ENCODE results near the gene FBXO27.
A peak's percentile ranks its signal among the peaks of the same experiment; 100 is the strongest.

Gene FBXO27

GRCh38 chr19:38985262-38985661 lies 47.1 kb downstream of the FBXO27 start:
- Histone ChIP-seq H3K27ac (ENCODE audit: low read length) (no peak overlapping the region), H3K36me3 (ENCODE audit: control insufficient read depth in 1 of 2, insufficient read depth in 2 of 2, low read length in 2 of 2) (no peaks in the 10 kb centered on the region), H3K4me3 (ENCODE audit: low read depth in 1 of 2, low read length in 2 of 2) (no peak overlapping the region), H3K9me3 (ENCODE audit: control insufficient read depth in 1 of 2, low read length in 2 of 2) (no peaks in the 10 kb centered on the region), H3K27me3 (ENCODE audit: low read depth, low read length) (no peaks in the 10 kb centered on the region), H3K4me1 (ENCODE audit: control insufficient read depth in 1 of 2, insufficient read depth in 2 of 2, low read length in 2 of 2) (no peaks in the 10 kb centered on the region)

GRCh38 chr19:38980583-38981374 lies 51.6 kb downstream of the FBXO27 start:
- Histone ChIP-seq H3K27me3 (ENCODE audit: low read depth, low read length) (peaks cover 6% of the 10 kb centered on the region), H3K4me3 (ENCODE audit: low read depth in 1 of 2, low read length in 2 of 2) (no peak overlapping the region)

GRCh38 chr19:38979812-38980211 lies 52.5 kb downstream of the FBXO27 start:
- Histone ChIP-seq H3K9me3 (ENCODE audit: control insufficient read depth in 1 of 2, low read length in 2 of 2) (no peaks in the 10 kb centered on the region), H3K4me1 (ENCODE audit: control insufficient read depth in 1 of 2, insufficient read depth in 2 of 2, low read length in 2 of 2) (peaks cover 0 to 9% of the 10 kb centered on the region in 2 donors), H3K27ac (ENCODE audit: low read length) (no peak overlapping the region), H3K36me3 (ENCODE audit: control insufficient read depth in 1 of 2, insufficient read depth in 2 of 2, low read length in 2 of 2) (no peaks in the 10 kb centered on the region), H3K4me3 (ENCODE audit: low read depth in 1 of 2, low read length in 2 of 2) (no peak overlapping the region), H3K27me3 (ENCODE audit: low read depth, low read length) (peaks cover 6% of the 10 kb centered on the region)

More at GRCh38 chr19:38980583-38981374, 51.6 kb downstream of the FBXO27 start:
- Histone ChIP-seq H3K9me3 (ENCODE audit: control insufficient read depth in 1 of 2, low read length in 2 of 2) (no peaks in the 10 kb centered on the region), H3K27ac (ENCODE audit: low read length) (no peak overlapping the region), H3K4me1 (ENCODE audit: control insufficient read depth in 1 of 2, insufficient read depth in 2 of 2, low read length in 2 of 2) (peaks cover 0 to 9% of the 10 kb centered on the region in 2 donors), H3K36me3 (ENCODE audit: control insufficient read depth in 1 of 2, insufficient read depth in 2 of 2, low read length in 2 of 2) (no peaks in the 10 kb centered on the region)

GRCh38 chr19:38978326-38978689 lies 54.0 kb downstream of the FBXO27 start:
- Histone ChIP-seq H3K36me3 (ENCODE audit: control insufficient read depth in 1 of 2, insufficient read depth in 2 of 2, low read length in 2 of 2) (no peaks in the 10 kb centered on the region), H3K27ac (ENCODE audit: low read length) (no peak overlapping the region), H3K9me3 (ENCODE audit: control insufficient read depth in 1 of 2, low read length in 2 of 2) (no peaks in the 10 kb centered on the region), H3K27me3 (ENCODE audit: low read depth, low read length) (peaks cover 6% of the 10 kb centered on the region), H3K4me3 (ENCODE audit: low read depth in 1 of 2, low read length in 2 of 2) (no peak overlapping the region), H3K4me1 (ENCODE audit: control insufficient read depth in 1 of 2, insufficient read depth in 2 of 2, low read length in 2 of 2) (peaks cover 0 to 9% of the 10 kb centered on the region in 2 donors)

GRCh38 chr19:38977445-38978325 lies 54.7 kb downstream of the FBXO27 start:
- H3K4me3 ChIP-seq (ENCODE audit: low read depth in 1 of 2, low read length in 2 of 2): no peak overlapping the region
- peaks cover 6% of the 10 kb centered on the region for H3K27me3 ChIP-seq (ENCODE audit: low read depth, low read length)
- no peaks in the 10 kb centered on the region for H3K36me3 ChIP-seq (ENCODE audit: control insufficient read depth in 1 of 2, insufficient read depth in 2 of 2, low read length in 2 of 2)
- H3K4me1 ChIP-seq (ENCODE audit: control insufficient read depth in 1 of 2, insufficient read depth in 2 of 2, low read length in 2 of 2): peaks cover 0 to 9% of the 10 kb centered on the region in 2 donors
- no peak overlapping the region for H3K27ac ChIP-seq (ENCODE audit: low read length)
- no peaks in the 10 kb centered on the region for H3K9me3 ChIP-seq (ENCODE audit: control insufficient read depth in 1 of 2, low read length in 2 of 2)

- peaks cover 0 to 9% of the 10 kb centered on the region in 2 donors for H3K4me1 ChIP-seq (ENCODE audit: control insufficient read depth in 1 of 2, insufficient read depth in 2 of 2, low read length in 2 of 2)
- H3K36me3 ChIP-seq (ENCODE audit: control insufficient read depth in 1 of 2, insufficient read depth in 2 of 2, low read length in 2 of 2): no peaks in the 10 kb centered on the region
- H3K27ac ChIP-seq (ENCODE audit: low read length): peak overlapping the region; percentile 58
- H3K27me3 ChIP-seq (ENCODE audit: low read depth, low read length): peaks cover 6% of the 10 kb centered on the region
- peak overlapping the region; percentile 37 to 84 for H3K4me3 ChIP-seq (ENCODE audit: low read depth in 1 of 2, low read length in 2 of 2)
- H3K9me3 ChIP-seq (ENCODE audit: control insufficient read depth in 1 of 2, low read length in 2 of 2): no peaks in the 10 kb centered on the region
These were observed 56.5 kb downstream of the FBXO27 start for GRCh38 chr19:38975861-38976271.

- peaks cover 0 to 9% of the 10 kb centered on the region in 2 donors for H3K4me1 ChIP-seq (ENCODE audit: control insufficient read depth in 1 of 2, insufficient read depth in 2 of 2, low read length in 2 of 2)
- H3K27ac ChIP-seq (ENCODE audit: low read length): peak within 1 kb of the TSS; percentile 75
- no peaks in the 10 kb centered on the region for H3K9me3 ChIP-seq (ENCODE audit: control insufficient read depth in 1 of 2, low read length in 2 of 2)
- H3K27me3 ChIP-seq (ENCODE audit: low read depth, low read length): peaks cover 6% of the 10 kb centered on the region
- H3K4me3 ChIP-seq (ENCODE audit: low read depth in 1 of 2, low read length in 2 of 2): peak within 1 kb of the TSS; percentile 65 to 84
- H3K36me3 ChIP-seq (ENCODE audit: control insufficient read depth in 1 of 2, insufficient read depth in 2 of 2, low read length in 2 of 2): no peaks in the 10 kb centered on the region
These were observed 57.0 kb downstream of the FBXO27 start, which contains the start of gene FBXO17 for GRCh38 chr19:38975214-38975860. Gene FBXO17 (minus strand): TSS chr19:38975742. CDS start chr19:38950319, 25,423 bp downstream.

GRCh38 chr19:38974624-38975213 lies 57.6 kb downstream of the FBXO27 start:
- Histone ChIP-seq H3K4me1 (ENCODE audit: control insufficient read depth in 1 of 2, insufficient read depth in 2 of 2, low read length in 2 of 2) (peaks cover 0 to 9% of the 10 kb centered on the region in 2 donors), H3K36me3 (ENCODE audit: control insufficient read depth in 1 of 2, insufficient read depth in 2 of 2, low read length in 2 of 2) (no peaks in the 10 kb centered on the region), H3K27ac (ENCODE audit: low read length) (peak overlapping the region; percentile 75), H3K27me3 (ENCODE audit: low read depth, low read length) (peaks cover 6% of the 10 kb centered on the region), H3K4me3 (ENCODE audit: low read depth in 1 of 2, low read length in 2 of 2) (peak overlapping the region; percentile 65 to 84), H3K9me3 (ENCODE audit: control insufficient read depth in 1 of 2, low read length in 2 of 2) (no peaks in the 10 kb centered on the region)

All from muscle layer of duodenum (tissue), 2 donors.